Liver (tissue), 9 donors: Measurements from ENCODE around the gene GDF10. TPM values are rescaled to one million over a fixed set of nuclear protein-coding genes. Genes with fewer than 3 reads are reported as not detected.

Source experiments
- DNase-seq: peaks from one replicate; pipeline ENCODE4 v3.0.0-alpha.2; 2017; ENCODE audit warnings: low spot score
- H3K27ac ChIP-seq, 2 donors: one replicate each; pipeline ENCODE4 v1.7.0; 2013; ENCODE audit warnings: inconsistent platforms in 2 of 2, low read length in 2 of 2, control low read depth in 1 of 2, low read depth in 1 of 2, mild to moderate bottlenecking in 1 of 2
- H3K27me3 ChIP-seq, 4 donors: one replicate each; pipeline versions ENCODE4 v1.6.1 to v1.7.0; 2013; ENCODE audit warnings: low read length in 3 of 4, inconsistent platforms in 1 of 4, mild to moderate bottlenecking in 1 of 4, moderate library complexity in 1 of 4; ENCODE audit not compliant: control insufficient read depth in 4 of 4, insufficient read depth in 4 of 4
- H3K36me3 ChIP-seq, 4 donors: one replicate each; pipeline versions ENCODE4 v1.6.1 to v1.7.0; 2013; ENCODE audit warnings: low read length in 3 of 4, mild to moderate bottlenecking in 3 of 4, low read depth in 1 of 4, moderate library complexity in 1 of 4; ENCODE audit not compliant: control insufficient read depth in 4 of 4, insufficient read depth in 3 of 4
- H3K4me1 ChIP-seq, 4 donors: one replicate each; pipeline versions ENCODE4 v1.6.1 to v1.7.0; 2013; ENCODE audit warnings: low read length in 3 of 4, mild to moderate bottlenecking in 3 of 4, moderate library complexity in 1 of 4; ENCODE audit not compliant: control insufficient read depth in 4 of 4, insufficient read depth in 4 of 4
- H3K4me3 ChIP-seq, 3 donors: one replicate each; pipeline versions ENCODE4 v1.6.1 to v1.7.0; 2013; ENCODE audit warnings: low read length in 3 of 3, control low read depth in 1 of 3, low read depth in 1 of 3, mild to moderate bottlenecking in 1 of 3
- H3K9ac ChIP-seq, 2 donors: one replicate each; pipeline ENCODE4 v1.7.0; 2013; ENCODE audit warnings: low read length in 2 of 2, mild to moderate bottlenecking in 2 of 2, moderate library complexity in 2 of 2, control low read depth in 1 of 2, low read depth in 1 of 2
- H3K9me3 ChIP-seq, 4 donors: one replicate each; pipeline versions ENCODE4 v1.6.1 to v1.7.0; 2013; ENCODE audit warnings: low read length in 3 of 4; ENCODE audit not compliant: control insufficient read depth in 4 of 4
- ATF3 ChIP-seq: IDR thresholded peaks from 2 replicates; pipeline ENCODE4 v1.6.1; 2016; ENCODE audit warnings: antibody characterized with exemption
- CTCF ChIP-seq: fragments of 150-350 bp; IDR thresholded peaks from 2 replicates; pipeline ENCODE4 v1.5.1; 2017; ENCODE audit warnings: improper control_type of control experiment, low read depth, low read length; ENCODE audit not compliant: missing input control
- EGR1 ChIP-seq, 2 donors: IDR thresholded peaks; 2 replicates each; pipeline ENCODE4 v1.6.1; 2016 to 2018; ENCODE audit warnings: antibody characterized with exemption in 2 of 2, low read depth in 2 of 2
- FOXA1 ChIP-seq: IDR thresholded peaks from 2 replicates; pipeline ENCODE4 v1.6.1; 2016; ENCODE audit warnings: antibody characterized with exemption
- FOXA2 ChIP-seq: IDR thresholded peaks from 2 replicates; pipeline ENCODE4 v1.6.1; 2016; ENCODE audit warnings: antibody characterized with exemption
- GABPA ChIP-seq, 2 donors: IDR thresholded peaks in 1 of 2; conservative IDR thresholded peaks in 1 of 2; 2 replicates each; pipeline ENCODE4 v1.6.1; 2016; ENCODE audit warnings: antibody characterized with exemption in 2 of 2, mild to moderate bottlenecking in 1 of 2, moderate library complexity in 1 of 2
- HNF4A ChIP-seq, 2 donors: conservative IDR thresholded peaks; 2 replicates each; pipeline ENCODE4 v1.6.1; 2016; ENCODE audit warnings: antibody characterized with exemption in 2 of 2, mild to moderate bottlenecking in 2 of 2
- JUND ChIP-seq, 2 donors: IDR thresholded peaks; 2 replicates each; pipeline ENCODE4 v1.6.1; 2016; ENCODE audit warnings: antibody characterized with exemption in 2 of 2
- MAX ChIP-seq: IDR thresholded peaks from 2 replicates; pipeline ENCODE4 v1.6.1; 2016; ENCODE audit warnings: antibody characterized with exemption
- RAD21 ChIP-seq, 2 donors: IDR thresholded peaks; 2 replicates each; pipeline ENCODE4 v1.6.1; 2016; ENCODE audit warnings: antibody characterized with exemption in 2 of 2, mild to moderate bottlenecking in 2 of 2
- REST ChIP-seq: IDR thresholded peaks from 2 replicates; pipeline ENCODE4 v1.6.1; 2016; ENCODE audit warnings: antibody characterized with exemption, mild to moderate bottlenecking
- RXRA ChIP-seq, 2 donors: IDR thresholded peaks; 2 replicates each; pipeline ENCODE4 v1.6.1; 2017 to 2018; ENCODE audit warnings: antibody characterized with exemption in 2 of 2, mild to moderate bottlenecking in 1 of 2
- SP1 ChIP-seq: IDR thresholded peaks from 2 replicates; pipeline ENCODE4 v1.6.1; 2018; ENCODE audit warnings: antibody characterized with exemption, mild to moderate bottlenecking
- YY1 ChIP-seq: IDR thresholded peaks from 2 replicates; pipeline ENCODE4 v1.6.1; 2016; ENCODE audit warnings: antibody characterized with exemption, mild to moderate bottlenecking
- ZBTB33 ChIP-seq: IDR thresholded peaks from 2 replicates; pipeline ENCODE4 v1.6.1; 2016; ENCODE audit warnings: antibody characterized with exemption
- WGBS: extraction: QIAGEN DNeasy Blood & Tissue Kit; methylation state at CpG from one replicate; pipeline ENCODE4 v1.1.7; 2013; 5-methylcytosine and 5-hydroxymethylcytosine counted together
- polyA plus RNA-seq, 2 donors: library from polyadenylated mRNA; stranded (reverse) in 1 of 2; unstranded in 1 of 2; fragments of 200-250 nt in 1 of 2; fragments of >200 nt in 1 of 2; fragmentation: Nextera tagmentation in 1 of 2; extraction: Ambion mirVana in 1 of 2; gene quantifications; one replicate each; pipeline versions ENCODE4 v1.2.1 to v1.2.3, GENCODE V29; 2013 to 2015
- total RNA-seq, 2 donors: library from RNA; depleted of rRNA; stranded (reverse); fragments of >200 nt; gene quantifications; one replicate each; pipeline ENCODE4 v1.2.3, GENCODE V29; 2014
- donor health status: healthy.
- donor health status: healthy.
- donor health status: healthy.
- donor health status: healthy.
- donor health status: healthy.

The GDF10 gene
- total and polyA plus RNA-seq, 4 donors = under 0.01 to 0.28 (median 0.11) TPM

- no peak for DNase-seq
- WGBS = 73% methylated on average over 9 of the region's 9 CpGs
Observed at GRCh38 chr10:47318706-47319105, 18.7 kb downstream of the GDF10 start.

More at GRCh38 chr10:47318706-47319105, 18.7 kb downstream of the GDF10 start:
- Histone ChIP-seq H3K27ac (no peak overlapping the region), H3K9me3 (no peaks in the 10 kb centered on the region), H3K4me3 (no peak overlapping the region), H3K27me3 (no peaks in the 10 kb centered on the region), H3K4me1 (no peaks in the 10 kb centered on the region), H3K9ac (no peak overlapping the region), H3K36me3 (no peaks in the 10 kb centered on the region)
- TF ChIP-seq FOXA1 = no peak
- TF ChIP-seq GABPA (IDR thresholded peaks at IDR 0.05 in 1 of 2, conservative IDR thresholded peaks at IDR 0.05 in 1 of 2) = no peak
- TF ChIP-seq RAD21 (IDR thresholded peaks at IDR 0.05) = no peak
- TF ChIP-seq MAX = no peak
- TF ChIP-seq SP1 = no peak
- no peak for TF ChIP-seq HNF4A (conservative IDR thresholded peaks at IDR 0.05)
- TF ChIP-seq YY1 = no peak
- TF ChIP-seq CTCF = no peak
- no peak for TF ChIP-seq REST
- TF ChIP-seq ZBTB33 = no peak
- no peak for TF ChIP-seq EGR1 (IDR thresholded peaks at IDR 0.05; ENCODE audit: low read depth in 2 of 2)
- TF ChIP-seq ATF3 = no peak
- no peak for TF ChIP-seq JUND (IDR thresholded peaks at IDR 0.05)
- no peak for TF ChIP-seq RXRA (IDR thresholded peaks at IDR 0.05)
- no peak for TF ChIP-seq FOXA2
